Spinal cord (tissue), 10 donors: ENCODE results near the gene NOX4. TPM values are rescaled to one million over a fixed set of nuclear protein-coding genes. Genes with fewer than 3 reads are reported as not detected.
"Not testable (repeated sequence)": the region's sequence is repeated elsewhere in the genome, so short reads cannot be mapped to it uniquely, and the experiment has no call there.

Experiments used
- DNase-seq, 6 donors: peaks; one replicate each; pipeline versions ENCODE4 v3.0.0 to v3.0.0-alpha.2; 2013 to 2015; ENCODE audit warnings: low spot score in 6 of 6, low read depth in 4 of 6
- H3K27ac ChIP-seq: one replicate; pipeline ENCODE4 v1.5.1; 2013; ENCODE audit warnings: low read depth, low read length, control low read depth
- H3K27me3 ChIP-seq: one replicate; pipeline ENCODE4 v1.6.1; 2013; ENCODE audit warnings: low read length; ENCODE audit not compliant: control insufficient read depth, insufficient read depth
- H3K36me3 ChIP-seq: one replicate; pipeline ENCODE4 v1.6.1; 2013; ENCODE audit warnings: low read length; ENCODE audit not compliant: control insufficient read depth, insufficient read depth
- H3K4me1 ChIP-seq: one replicate; pipeline ENCODE4 v1.6.1; 2013; ENCODE audit warnings: low read length; ENCODE audit not compliant: control insufficient read depth, insufficient read depth
- H3K4me3 ChIP-seq: one replicate; pipeline ENCODE4 v1.5.1; 2013; ENCODE audit warnings: low read depth, low read length, control low read depth
- H3K9me3 ChIP-seq: one replicate; pipeline ENCODE4 v1.6.1; 2013; ENCODE audit warnings: low read length; ENCODE audit not compliant: control insufficient read depth, insufficient read depth
- WGBS: methylation state at CpG from one replicate; pipeline ENCODE4 v1.1.5; 2013; ENCODE audit warnings: missing lambda C conversion rate; ENCODE audit not compliant: insufficient coverage; 5-methylcytosine and 5-hydroxymethylcytosine counted together
- polyA plus RNA-seq, 2 donors: library from polyadenylated mRNA; unstranded; fragments of 120-200 nt; gene quantifications; one replicate each; pipeline ENCODE4 v1.2.1, GENCODE V29; 2013; ENCODE audit not compliant: insufficient read length in 2 of 2
- total RNA-seq, 2 donors: library from RNA; depleted of rRNA in 1 of 2; stranded (reverse); fragments of 120-200 nt in 1 of 2; fragments of >200 nt in 1 of 2; gene quantifications; one replicate each; pipeline versions ENCODE4 v1.2.3 to v1.2.4, GENCODE V29; 2013 to 2014
- donor health status: healthy.

The NOX4 gene
- total and polyA plus RNA-seq, 4 donors: 1.7 to 4.7 (median 2.8) TPM

DNA sequence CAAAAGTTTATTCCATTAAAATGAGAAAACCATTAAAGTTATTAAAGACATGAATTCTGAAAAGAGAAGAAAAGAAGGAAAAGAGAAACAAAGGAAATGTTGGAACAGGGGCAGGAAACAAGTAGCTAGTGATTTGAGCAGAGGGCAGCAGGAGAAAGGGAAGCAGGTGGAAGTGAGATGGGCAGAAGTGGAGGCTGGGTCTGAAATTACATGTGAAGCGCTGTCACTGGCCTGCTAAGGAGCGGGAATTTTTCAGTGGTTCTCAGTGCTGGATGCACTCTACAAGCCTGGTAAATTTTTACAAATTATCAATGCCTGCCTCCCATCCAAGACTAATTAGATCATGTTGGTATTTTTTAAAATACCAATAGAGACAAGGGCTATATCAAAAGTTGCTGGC lies 48.4 kb downstream of the NOX4 start:
- H3K27me3 ChIP-seq: no peaks in the 10 kb centered on the region
- H3K4me1 ChIP-seq: no peaks in the 10 kb centered on the region
- H3K4me3 ChIP-seq: no peak overlapping the region
- WGBS: 100% methylated on average over 1 of the region's 2 CpGs
- H3K36me3 ChIP-seq: no peaks in the 10 kb centered on the region
- peaks cover 2% of the 10 kb centered on the region for H3K9me3 ChIP-seq
- H3K27ac ChIP-seq: no peak overlapping the region
- DNase-seq: no peak

- H3K36me3 ChIP-seq: no peaks in the 10 kb centered on the region
- H3K9me3 ChIP-seq: peaks cover under 1% of the 10 kb centered on the region
- H3K27me3 ChIP-seq: no peaks in the 10 kb centered on the region
- WGBS: 80% methylated on average over 1 of the region's 1 CpG
- H3K4me1 ChIP-seq: no peaks in the 10 kb centered on the region
- DNase-seq: no peak
- H3K4me3 ChIP-seq: no peak overlapping the region
- no peak overlapping the region for H3K27ac ChIP-seq
Observed at GRCh38 chr11:89441606-89442005, 49.6 kb downstream of the NOX4 start.

- H3K27me3 ChIP-seq: no peaks in the 10 kb centered on the region
- WGBS: 100% methylated on average over 1 of the region's 1 CpG
- H3K36me3 ChIP-seq: no peaks in the 10 kb centered on the region
- no peak for DNase-seq
- no peaks in the 10 kb centered on the region for H3K4me1 ChIP-seq
- no peaks in the 10 kb centered on the region for H3K9me3 ChIP-seq
- H3K4me3 ChIP-seq: no peak overlapping the region
- H3K27ac ChIP-seq: no peak overlapping the region
Observed at GRCh38 chr11:89437317-89437716, 53.9 kb downstream of the NOX4 start.

DNA sequence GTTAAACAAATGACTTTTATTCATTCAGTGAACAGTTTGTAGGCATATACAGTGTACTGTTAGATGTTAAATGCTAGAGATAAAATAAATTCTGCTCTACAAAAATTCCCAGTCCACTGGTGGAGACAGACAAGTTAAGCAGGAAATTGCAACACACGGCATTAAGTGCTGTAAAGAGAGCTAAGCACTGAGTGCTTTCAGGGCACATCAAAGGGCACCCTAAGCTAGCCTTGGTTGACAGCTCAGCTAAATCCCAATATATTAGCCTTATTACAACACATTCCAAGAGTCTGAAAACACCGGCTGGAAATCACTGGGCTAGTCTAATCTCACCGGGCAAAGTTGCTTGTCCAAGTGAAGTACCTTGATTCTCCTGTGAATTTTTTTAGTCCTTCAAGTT lies 55.1 kb downstream of the NOX4 start:
- H3K27ac ChIP-seq: no peak overlapping the region
- H3K4me1 ChIP-seq: no peaks in the 10 kb centered on the region
- 34% methylated on average over 2 of the region's 3 CpGs for WGBS
- H3K4me3 ChIP-seq: no peak overlapping the region
- H3K27me3 ChIP-seq: no peaks in the 10 kb centered on the region
- H3K36me3 ChIP-seq: no peaks in the 10 kb centered on the region
- no peak for DNase-seq
- no peaks in the 10 kb centered on the region for H3K9me3 ChIP-seq

DNA sequence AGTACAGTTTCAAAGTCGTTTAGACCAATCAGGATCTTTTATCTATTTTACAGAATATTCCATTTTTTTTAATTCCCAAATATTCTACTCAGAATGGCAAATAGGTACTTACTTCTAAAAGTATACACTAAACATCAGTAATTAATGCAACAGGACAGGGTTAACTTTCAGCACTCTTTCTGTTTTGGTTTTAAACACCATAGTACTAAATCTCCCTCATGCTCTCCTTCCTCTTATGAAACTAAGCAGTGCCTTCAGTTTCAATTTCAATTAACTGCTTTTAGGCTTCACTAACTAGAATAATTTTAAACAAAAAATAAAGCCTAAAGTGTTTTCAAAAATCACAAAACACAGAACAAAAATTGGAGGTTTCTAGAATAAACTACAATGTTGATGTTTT lies 57.9 kb downstream of the NOX4 start:
- no CpG with 5 or more reads among the region's 1 CpG for WGBS
- H3K36me3 ChIP-seq: no peaks in the 10 kb centered on the region
- H3K27me3 ChIP-seq: no peaks in the 10 kb centered on the region
- H3K9me3 ChIP-seq: no peaks in the 10 kb centered on the region
- no peak for DNase-seq
- no peaks in the 10 kb centered on the region for H3K4me1 ChIP-seq
- H3K27ac ChIP-seq: no peak overlapping the region
- H3K4me3 ChIP-seq: no peak overlapping the region

- not testable (repeated sequence) for DNase-seq
- WGBS: 83% methylated on average over 1 of the region's 3 CpGs
Observed at GRCh38 chr11:89432182-89432581, 59.0 kb downstream of the NOX4 start.

DNA sequence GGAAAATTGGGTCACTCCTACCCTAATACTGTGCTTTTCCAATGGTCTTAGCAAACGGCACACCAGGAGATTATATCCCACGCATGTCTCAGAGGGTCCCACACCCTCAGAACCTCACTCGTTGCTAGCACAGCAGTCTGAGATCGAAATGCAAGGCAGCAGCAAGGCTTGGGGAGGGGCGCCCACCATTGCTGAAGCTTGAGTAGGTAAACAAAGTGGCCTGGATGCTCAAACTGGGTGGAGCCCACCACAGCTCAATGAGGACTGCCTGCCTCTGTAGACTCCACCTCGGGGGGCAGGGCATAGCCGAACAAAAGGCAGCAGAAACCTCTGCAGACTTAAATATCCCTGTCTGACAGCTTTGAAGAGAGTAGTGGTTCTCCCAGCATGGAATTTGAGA lies 64.7 kb downstream of the NOX4 start:
- H3K27ac ChIP-seq, H3K27me3 ChIP-seq, H3K4me1 ChIP-seq, H3K36me3 ChIP-seq, DNase-seq, H3K9me3 ChIP-seq, H3K4me3 ChIP-seq: not testable (repeated sequence)
- 93% methylated on average over 3 of the region's 7 CpGs for WGBS

More at GRCh38 chr11:89432182-89432581, 59.0 kb downstream of the NOX4 start:
- not testable (repeated sequence) for H3K4me3 ChIP-seq, H3K36me3 ChIP-seq, H3K9me3 ChIP-seq, H3K27ac ChIP-seq, H3K27me3 ChIP-seq, H3K4me1 ChIP-seq

DNA sequence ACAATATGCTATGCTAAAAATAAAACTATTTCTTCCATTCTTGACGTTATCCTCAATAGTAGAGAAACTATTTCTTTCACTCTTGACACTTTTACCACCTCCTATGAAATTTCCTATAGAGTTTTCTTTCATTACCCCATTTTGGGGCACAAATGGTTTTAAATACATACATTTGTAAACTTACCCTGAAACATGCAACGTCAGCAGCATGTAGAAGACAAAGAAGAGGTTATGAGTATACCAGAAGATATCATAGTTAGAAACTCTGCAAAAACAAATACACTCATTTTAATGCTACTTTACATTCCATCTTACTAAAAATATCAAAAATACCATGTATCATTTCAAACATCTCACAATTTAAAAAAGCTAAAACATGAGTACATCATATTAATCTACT lies 69.5 kb downstream of the NOX4 start:
- no CpG with 5 or more reads among the region's 2 CpGs for WGBS
- H3K9me3 ChIP-seq: no peaks in the 10 kb centered on the region
- no peak for DNase-seq

GRCh38 chr11:89420981-89421380 lies 70.2 kb downstream of the NOX4 start:
- Histone ChIP-seq H3K9me3 (no peaks in the 10 kb centered on the region), H3K27me3 (no peaks in the 10 kb centered on the region), H3K4me1 (no peaks in the 10 kb centered on the region), H3K4me3 (no peak overlapping the region), H3K27ac (no peak overlapping the region), H3K36me3 (no peaks in the 10 kb centered on the region)
- 100% methylated on average over 1 of the region's 3 CpGs for WGBS
- no peak for DNase-seq

More for the DNA sequence above, 69.5 kb downstream of the NOX4 start:
- Histone ChIP-seq H3K4me3 (no peak overlapping the region), H3K27ac (no peak overlapping the region), H3K4me1 (no peaks in the 10 kb centered on the region), H3K27me3 (no peaks in the 10 kb centered on the region), H3K36me3 (no peaks in the 10 kb centered on the region)

DNA sequence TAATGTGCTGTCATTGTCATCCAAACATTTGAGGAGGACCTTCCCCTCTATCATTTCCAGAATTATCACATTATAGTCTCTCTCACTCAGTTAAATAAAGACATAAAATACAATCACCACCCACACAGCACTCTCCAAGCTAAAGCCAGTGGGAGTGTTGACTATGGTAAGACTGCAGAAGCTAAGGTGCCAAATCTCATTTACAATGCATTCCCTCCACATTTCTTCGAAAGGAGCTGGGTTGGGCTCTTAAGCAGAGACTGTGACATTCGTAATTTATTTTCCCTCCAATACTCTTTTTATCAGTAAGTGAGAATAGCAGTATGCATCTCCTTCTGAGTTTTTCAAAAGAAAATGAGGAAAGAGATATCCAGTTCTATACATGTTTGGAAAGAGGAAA lies 74.2 kb downstream of the NOX4 start:
- H3K27me3 ChIP-seq: no peaks in the 10 kb centered on the region
- no peak for DNase-seq
- no CpG with 5 or more reads among the region's 2 CpGs for WGBS

More for the DNA sequence above, 74.2 kb downstream of the NOX4 start:
- H3K9me3 ChIP-seq: no peaks in the 10 kb centered on the region
- no peaks in the 10 kb centered on the region for H3K36me3 ChIP-seq
- H3K4me1 ChIP-seq: no peaks in the 10 kb centered on the region
- no peak overlapping the region for H3K27ac ChIP-seq
- H3K4me3 ChIP-seq: no peak overlapping the region
